ENCODE results near the gene ACBD4. TPM values are rescaled to one million over a fixed set of nuclear protein-coding genes. Genes with fewer than 3 reads are reported as not detected.

The ACBD4 gene
- total and polyA plus RNA-seq, 2 of the 13 experiments (the other 11 are each of a cell fraction or from before 2014, with no cell fraction given), result 16.1 to 26.9 TPM

DNA sequence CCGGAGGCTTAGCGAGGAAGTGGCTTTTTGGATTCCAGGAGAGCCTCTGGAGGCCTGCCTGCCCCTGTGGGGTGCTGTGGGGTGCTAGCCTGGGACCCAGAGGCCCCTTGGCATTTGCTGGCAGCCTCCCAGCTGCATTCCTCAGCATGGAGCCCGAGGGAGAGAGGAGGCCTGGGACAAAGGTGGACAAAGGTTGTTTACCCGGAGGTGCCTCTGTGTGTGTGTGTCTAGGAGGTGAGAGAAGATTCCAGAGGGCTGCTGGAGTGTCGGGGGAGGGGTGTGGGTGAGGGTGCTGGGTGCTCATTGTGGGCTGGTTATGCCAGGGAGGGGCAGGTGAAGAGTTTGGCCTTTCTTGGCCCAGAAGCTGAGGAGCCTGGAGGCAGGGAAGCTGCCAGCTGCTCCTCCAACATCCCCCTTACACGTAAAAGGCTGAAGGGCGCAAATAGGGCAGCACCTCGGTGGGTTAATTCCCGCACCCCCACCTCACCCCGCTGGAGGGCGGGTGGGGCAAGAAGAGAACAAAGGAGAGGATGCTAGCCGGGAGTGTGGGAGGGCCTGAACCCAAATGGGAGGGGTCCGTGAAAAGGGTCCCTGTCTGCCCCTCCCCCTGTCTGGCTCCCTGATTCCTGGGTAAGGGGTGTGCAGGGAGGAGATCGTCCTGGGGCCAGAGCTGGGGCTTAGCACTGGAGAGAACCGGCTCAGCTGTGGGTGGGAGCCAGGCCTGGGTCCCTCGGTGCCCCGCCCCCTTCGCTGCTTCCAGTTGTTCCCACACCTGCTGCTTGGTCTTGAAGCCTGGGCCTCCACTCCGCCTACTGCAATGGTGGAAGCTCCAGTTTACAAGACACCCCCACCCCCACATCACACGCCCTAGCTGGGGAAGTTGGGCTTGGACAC lies 36.1 kb downstream of the ACBD4 start (continued):
- TF ChIP-seq ZSCAN30 (CRISPR knock-in tag; IDR thresholded peaks at IDR 0.05), result peak; percentile 89; the same call in 1 of the 2 replicates
- peak; percentile 47 for TF ChIP-seq ZNF891 (CRISPR knock-in tag; IDR thresholded peaks at IDR 0.05)
- TF ChIP-seq ELF1 (CRISPR knock-in tag; IDR thresholded peaks at IDR 0.05), result 0 out of 2 replicates have a peak, but pooled peaks have one; percentile 24
- TF ChIP-seq ZNF367 (CRISPR knock-in tag; IDR thresholded peaks at IDR 0.05; ENCODE audit: borderline replicate concordance), result no peak
- TF ChIP-seq REXO4 (CRISPR knock-in tag; IDR thresholded peaks at IDR 0.05; ENCODE audit: borderline replicate concordance), result no peak
- peak; percentile 83 for TF ChIP-seq ZNF441 (CRISPR knock-in tag; IDR thresholded peaks at IDR 0.05; ENCODE audit: borderline replicate concordance)
- peak; percentile 58 for TF ChIP-seq IRF2 (CRISPR knock-in tag; IDR thresholded peaks at IDR 0.05)
- no peak; the same call in 1 of the 2 replicates for TF ChIP-seq ZSCAN29 (CRISPR knock-in tag; conservative IDR thresholded peaks at IDR 0.05)
- no peak for TF ChIP-seq ZNF275 (CRISPR knock-in tag; IDR thresholded peaks at IDR 0.05; ENCODE audit: borderline replicate concordance)
- TF ChIP-seq, protein P1, sequence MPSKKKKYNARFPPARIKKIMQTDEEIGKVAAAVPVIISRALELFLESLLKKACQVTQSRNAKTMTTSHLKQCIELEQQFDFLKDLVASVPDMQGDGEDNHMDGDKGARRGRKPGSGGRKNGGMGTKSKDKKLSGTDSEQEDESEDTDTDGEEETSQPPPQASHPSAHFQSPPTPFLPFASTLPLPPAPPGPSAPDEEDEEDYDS (CRISPR knock-in tag; IDR thresholded peaks at IDR 0.05), result peak; percentile 36; the same call in 1 of the 2 replicates
- TF ChIP-seq THAP9 (CRISPR knock-in tag; IDR thresholded peaks at IDR 0.05; ENCODE audit: borderline replicate concordance), result peak; percentile 38; the same call in 1 of the 2 replicates
- no peak for TF ChIP-seq ZNF354B (CRISPR knock-in tag; IDR thresholded peaks at IDR 0.05)
- no peak for TF ChIP-seq ZNF740 (CRISPR knock-in tag; IDR thresholded peaks at IDR 0.05)
- TF ChIP-seq, protein P2, sequence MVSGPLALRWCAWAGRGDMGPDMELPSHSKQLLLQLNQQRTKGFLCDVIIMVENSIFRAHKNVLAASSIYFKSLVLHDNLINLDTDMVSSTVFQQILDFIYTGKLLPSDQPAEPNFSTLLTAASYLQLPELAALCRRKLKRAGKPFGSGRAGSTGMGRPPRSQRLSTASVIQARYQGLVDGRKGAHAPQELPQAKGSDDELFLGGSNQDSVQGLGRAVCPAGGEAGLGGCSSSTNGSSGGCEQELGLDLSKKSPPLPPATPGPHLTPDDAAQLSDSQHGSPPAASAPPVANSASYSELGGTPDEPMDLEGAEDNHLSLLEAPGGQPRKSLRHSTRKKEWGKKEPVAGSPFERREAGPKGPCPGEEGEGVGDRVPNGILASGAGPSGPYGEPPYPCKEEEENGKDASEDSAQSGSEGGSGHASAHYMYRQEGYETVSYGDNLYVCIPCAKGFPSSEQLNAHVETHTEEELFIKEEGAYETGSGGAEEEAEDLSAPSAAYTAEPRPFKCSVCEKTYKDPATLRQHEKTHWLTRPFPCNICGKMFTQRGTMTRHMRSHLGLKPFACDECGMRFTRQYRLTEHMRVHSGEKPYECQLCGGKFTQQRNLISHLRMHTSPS (CRISPR knock-in tag; IDR thresholded peaks at IDR 0.05; ENCODE audit: low read depth), result peak; percentile 95
- peak; percentile 91; the same call in 1 of the 2 replicates for TF ChIP-seq AKAP8 (CRISPR knock-in tag; IDR thresholded peaks at IDR 0.05)
- peak; percentile 65; the same call in 1 of the 2 replicates for TF ChIP-seq CREM (IDR thresholded peaks at IDR 0.05)
- TF ChIP-seq CREM (CRISPR knock-in tag; IDR thresholded peaks at IDR 0.05), result no peak
- peak; percentile 59; the same call in 1 of the 2 replicates for TF ChIP-seq REPIN1 (CRISPR knock-in tag; IDR thresholded peaks at IDR 0.05; ENCODE audit: borderline replicate concordance, low read depth)
- peak; percentile 66 for TF ChIP-seq HMG20A (CRISPR knock-in tag; IDR thresholded peaks at IDR 0.05; ENCODE audit: borderline replicate concordance)
- no peak for TF ChIP-seq ZNF264 (CRISPR knock-in tag; IDR thresholded peaks at IDR 0.05)
- TF ChIP-seq, protein P3, sequence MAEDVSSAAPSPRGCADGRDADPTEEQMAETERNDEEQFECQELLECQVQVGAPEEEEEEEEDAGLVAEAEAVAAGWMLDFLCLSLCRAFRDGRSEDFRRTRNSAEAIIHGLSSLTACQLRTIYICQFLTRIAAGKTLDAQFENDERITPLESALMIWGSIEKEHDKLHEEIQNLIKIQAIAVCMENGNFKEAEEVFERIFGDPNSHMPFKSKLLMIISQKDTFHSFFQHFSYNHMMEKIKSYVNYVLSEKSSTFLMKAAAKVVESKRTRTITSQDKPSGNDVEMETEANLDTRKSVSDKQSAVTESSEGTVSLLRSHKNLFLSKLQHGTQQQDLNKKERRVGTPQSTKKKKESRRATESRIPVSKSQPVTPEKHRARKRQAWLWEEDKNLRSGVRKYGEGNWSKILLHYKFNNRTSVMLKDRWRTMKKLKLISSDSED (CRISPR knock-in tag; IDR thresholded peaks at IDR 0.05), result peak; percentile 12; the same call in 1 of the 2 replicates
